Activated CD4-positive, alpha-beta T cell treated with anti-CD3 and anti-CD28 coated beads for 1 hour (primary cell): ENCODE data around the gene SPEM3.
A peak's percentile ranks its signal among the peaks of the same experiment; 100 is the strongest.
"Not testable (repeated sequence)": the region's sequence is repeated elsewhere in the genome, so short reads cannot be mapped to it uniquely, and the experiment has no call there.

Source experiments
- DNase-seq: peaks from one replicate; pipeline ENCODE4 v3.0.0-alpha.2; 2020

The SPEM3 gene

GRCh38 chr17:7475764-7476422 lies 47.2 kb downstream of the SPEM3 start:
- no peak for DNase-seq

DNA sequence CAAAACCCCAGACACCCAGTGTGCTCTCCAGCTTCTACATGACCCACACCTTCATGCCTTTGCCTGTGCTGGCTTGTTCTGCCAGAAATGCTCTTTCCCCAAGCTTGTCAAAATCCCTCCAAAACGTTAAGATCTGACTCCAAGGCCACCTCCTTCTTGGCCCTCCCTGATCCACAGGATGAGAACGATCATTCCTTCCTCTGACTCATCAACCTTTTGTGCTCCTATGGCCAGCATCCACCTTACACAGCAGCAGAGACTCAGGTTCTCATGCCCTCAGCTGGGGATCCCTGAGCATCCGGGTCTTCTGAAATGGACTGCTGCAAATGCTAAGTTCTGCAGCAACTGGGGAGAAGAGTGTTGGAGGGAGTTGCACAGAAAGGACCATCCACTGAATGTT lies 47.8 kb downstream of the SPEM3 start:
- DNase-seq: no peak

- DNase-seq: no peak
Observed at GRCh38 chr17:7476951-7477350, 48.3 kb downstream of the SPEM3 start.

DNA sequence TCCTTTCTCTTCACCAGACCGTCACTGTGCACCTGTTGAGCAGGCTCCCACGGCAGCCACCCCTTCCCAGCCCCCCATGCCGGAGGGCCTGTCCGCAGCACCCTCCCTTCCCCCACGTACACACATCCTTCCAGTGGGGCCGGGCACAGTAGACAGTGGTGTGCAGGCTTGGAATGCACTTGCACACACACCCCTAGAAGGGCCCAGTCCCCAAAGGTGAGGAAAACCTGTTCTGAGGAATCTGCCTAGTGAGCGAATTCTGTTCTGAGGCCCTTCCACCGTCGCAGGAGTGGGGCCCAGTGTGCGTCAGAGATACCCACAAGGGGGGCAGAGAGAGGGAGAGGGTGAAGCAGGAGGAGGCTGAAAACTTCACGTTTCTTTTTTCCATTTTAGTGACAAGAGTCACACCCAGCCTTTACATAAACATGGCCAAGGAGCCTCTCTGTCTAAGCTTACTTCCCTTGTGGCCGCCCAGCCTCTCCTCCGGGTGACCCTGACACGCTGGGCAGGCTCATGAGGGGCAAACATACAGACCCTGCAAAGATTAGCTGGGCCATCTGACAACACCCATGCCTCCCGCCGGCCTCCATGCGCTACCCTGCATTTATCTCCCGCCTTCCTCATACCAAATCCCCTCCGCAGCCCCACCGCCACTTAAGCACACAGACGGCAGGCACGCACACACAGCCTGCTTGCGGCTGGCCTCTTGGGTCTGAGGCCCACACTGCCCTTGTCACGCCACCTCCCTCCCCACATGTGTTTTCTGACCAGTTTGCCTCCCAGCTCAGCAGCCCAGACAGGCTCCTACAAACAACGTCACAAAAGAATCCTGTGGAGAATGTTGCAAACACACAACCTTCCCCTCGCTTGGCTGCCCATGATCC lies 49.0 kb downstream of the SPEM3 start:
- DNase-seq: no peak

- DNase-seq: peak; percentile 43
Observed at GRCh38 chr17:7478276-7479212, 49.9 kb downstream of the SPEM3 start.

DNA sequence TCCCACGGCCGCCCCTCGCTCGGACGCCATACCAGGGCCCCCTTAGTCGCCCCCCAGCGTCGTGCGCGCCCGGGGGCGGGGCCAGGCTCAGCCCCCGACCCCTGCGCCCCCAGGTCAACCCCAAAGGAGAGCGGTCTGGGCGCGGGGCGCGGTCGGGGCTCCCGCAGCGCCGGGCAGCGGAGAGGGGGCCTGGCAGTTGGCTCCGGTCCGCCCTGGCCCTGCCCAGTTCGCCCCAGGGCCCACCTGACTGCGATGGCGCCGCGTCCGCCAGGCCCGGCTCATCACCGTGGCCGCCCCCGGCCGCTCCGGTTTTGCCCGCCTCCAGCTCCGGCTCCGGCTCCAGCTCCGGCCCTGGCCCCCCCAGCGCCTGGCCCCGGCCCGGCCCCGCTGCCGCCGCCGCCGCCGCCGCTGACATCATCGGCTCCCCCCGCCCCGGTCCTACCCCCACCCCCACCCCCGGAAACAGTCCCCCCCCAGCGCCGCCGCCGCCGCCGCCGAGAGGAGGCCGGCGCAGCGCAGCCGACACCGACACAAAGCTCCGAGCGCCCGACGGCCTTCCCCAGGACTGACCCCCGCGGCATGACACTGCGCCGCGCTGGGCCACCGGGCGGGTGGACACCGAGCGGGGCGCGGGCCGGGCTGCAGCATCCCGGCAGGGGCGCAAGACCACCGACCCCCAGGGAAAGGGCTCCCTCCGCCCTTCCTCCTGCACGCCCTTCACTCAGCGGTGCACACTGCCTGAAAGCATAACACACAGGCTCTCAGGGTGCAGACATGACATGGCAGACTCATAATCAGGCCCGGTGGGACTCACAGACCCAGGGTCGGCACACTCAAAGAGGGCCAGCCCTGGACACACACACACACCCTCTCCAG lies 50.8 kb downstream of the SPEM3 start, which contains the start of gene ZBTB4:
Gene ZBTB4 (minus strand): TSS at position 419 of the 876 bp plus-strand sequence. CDS start 12,830 bp downstream, outside the sequence.
- peak; percentile 57 for DNase-seq

GRCh38 chr17:7480089-7480384 lies 51.4 kb downstream of the SPEM3 start:
- DNase-seq: no peak

DNA sequence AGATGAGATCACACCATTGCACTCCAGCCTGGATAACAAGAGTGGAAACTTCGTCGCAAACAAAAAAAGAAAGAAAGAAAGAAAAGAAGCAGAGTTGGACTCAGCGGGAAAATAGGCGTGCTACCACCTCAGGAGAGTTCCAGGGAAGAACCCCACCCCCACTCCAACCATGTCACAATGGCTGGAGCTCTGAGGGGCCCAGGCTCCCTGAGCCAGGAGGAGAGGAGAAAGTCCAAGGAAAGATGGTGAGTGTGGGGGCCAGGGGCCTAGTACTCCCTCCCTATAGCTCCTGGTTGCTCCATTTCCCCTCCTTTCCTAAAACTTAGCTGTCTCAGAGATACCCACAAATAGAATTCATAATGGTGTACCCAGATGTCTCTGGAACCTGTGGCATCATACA lies 52.6 kb downstream of the SPEM3 start, which contains the start of gene SLC35G6:
Gene SLC35G6 (plus strand): TSS at position 172 of the 400 bp plus-strand sequence. CDS start 71 bp downstream, at position 243.
- not testable (repeated sequence) for DNase-seq

DNA sequence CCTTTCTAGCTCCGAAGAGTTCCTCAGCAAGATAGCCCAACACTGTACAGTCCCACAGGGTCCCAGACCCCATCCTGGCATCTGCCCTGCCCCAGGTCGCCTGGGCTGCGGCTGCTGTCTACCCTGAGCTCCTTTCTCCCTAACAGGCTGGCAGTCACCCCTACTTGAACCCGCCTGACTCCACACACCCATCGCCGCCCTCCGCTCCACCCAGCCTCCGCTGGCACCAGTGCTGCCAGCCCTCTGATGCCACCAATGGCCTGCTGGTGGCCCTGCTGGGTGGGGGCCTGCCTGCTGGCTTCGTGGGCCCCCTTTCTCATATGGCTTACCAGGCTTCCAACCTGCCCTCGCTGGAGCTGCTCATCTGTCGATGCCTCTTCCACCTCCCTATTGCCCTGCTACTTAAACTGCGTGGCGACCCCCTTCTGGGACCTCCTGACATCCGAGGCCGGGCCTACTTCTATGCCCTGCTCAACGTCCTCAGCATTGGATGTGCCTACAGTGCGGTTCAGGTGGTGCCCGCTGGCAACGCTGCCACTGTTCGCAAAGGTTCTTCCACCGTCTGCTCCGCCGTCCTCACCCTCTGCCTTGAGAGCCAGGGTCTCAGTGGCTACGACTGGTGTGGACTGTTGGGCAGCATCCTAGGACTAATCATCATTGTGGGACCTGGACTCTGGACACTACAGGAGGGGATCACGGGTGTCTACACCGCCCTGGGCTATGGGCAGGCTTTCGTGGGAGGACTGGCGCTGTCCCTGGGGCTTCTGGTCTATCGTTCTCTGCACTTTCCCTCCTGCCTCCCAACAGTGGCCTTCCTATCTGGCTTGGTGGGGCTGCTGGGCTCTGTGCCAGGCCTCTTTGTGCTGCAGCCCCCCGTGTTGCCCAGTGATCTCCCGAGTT lies 53.4 kb downstream of the SPEM3 start:
- DNase-seq: not testable (repeated sequence)
